LNCaP clone FGC (cell line): ENCODE results near the gene KRT16.

ENCODE experiments used
- DNase-seq: peaks from one replicate; pipeline ENCODE4 v3.0.0-alpha.2; 2011; ENCODE audit warnings: low read depth
- H3K4me3 ChIP-seq: 2 replicates; pipeline ENCODE4 v1.5.1; 2011; ENCODE audit warnings: mild to moderate bottlenecking, low read depth, low read length, control low read depth
- TF ChIP-seq, protein P1 (sequence below): IDR thresholded peaks from 2 replicates; pipeline ENCODE4 v1.5.1; 2012; ENCODE audit warnings: mild to moderate bottlenecking; ENCODE audit not compliant: control insufficient read depth, insufficient read depth; ENCODE audit errors: extremely low read depth

The KRT16 gene

DNA sequence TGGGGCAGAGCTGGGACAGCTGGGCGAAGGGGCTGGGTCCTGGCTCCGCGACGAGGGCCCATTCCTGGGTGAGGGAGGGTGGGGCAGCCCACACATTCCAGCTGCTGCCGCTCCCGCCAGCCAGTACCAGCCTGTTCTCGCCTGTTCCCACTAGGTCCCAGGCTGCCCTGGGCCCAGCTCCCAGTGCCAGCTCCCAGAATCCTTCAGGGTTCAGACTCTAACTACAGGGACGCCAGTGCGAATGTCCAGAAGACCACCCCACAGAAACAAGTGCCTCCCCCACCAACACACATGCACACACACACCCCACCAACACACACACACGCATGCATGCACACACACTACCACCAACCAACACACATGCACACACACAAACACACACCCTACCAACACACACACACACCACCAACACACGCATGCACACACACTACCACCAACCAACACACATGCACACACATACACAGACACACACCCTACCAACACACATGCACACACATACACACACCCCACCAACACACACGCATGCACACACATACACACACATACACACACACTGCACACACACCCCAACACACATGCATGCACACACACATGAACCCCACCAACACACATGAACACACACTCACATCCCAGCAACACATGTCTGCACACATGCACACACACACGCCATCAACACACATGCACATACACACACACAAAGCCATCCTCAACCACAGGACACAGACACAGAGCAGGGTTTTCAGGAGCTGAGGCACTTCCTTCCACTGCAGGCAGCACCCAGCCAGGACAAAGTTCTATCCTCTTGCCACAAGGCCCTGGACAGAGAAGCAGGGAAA, 39.3 kb upstream of the KRT16 start:
- no peak overlapping the region for H3K4me3 ChIP-seq
- no peak for DNase-seq
- TF ChIP-seq, protein P1, sequence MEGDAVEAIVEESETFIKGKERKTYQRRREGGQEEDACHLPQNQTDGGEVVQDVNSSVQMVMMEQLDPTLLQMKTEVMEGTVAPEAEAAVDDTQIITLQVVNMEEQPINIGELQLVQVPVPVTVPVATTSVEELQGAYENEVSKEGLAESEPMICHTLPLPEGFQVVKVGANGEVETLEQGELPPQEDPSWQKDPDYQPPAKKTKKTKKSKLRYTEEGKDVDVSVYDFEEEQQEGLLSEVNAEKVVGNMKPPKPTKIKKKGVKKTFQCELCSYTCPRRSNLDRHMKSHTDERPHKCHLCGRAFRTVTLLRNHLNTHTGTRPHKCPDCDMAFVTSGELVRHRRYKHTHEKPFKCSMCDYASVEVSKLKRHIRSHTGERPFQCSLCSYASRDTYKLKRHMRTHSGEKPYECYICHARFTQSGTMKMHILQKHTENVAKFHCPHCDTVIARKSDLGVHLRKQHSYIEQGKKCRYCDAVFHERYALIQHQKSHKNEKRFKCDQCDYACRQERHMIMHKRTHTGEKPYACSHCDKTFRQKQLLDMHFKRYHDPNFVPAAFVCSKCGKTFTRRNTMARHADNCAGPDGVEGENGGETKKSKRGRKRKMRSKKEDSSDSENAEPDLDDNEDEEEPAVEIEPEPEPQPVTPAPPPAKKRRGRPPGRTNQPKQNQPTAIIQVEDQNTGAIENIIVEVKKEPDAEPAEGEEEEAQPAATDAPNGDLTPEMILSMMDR, result no peak

DNA sequence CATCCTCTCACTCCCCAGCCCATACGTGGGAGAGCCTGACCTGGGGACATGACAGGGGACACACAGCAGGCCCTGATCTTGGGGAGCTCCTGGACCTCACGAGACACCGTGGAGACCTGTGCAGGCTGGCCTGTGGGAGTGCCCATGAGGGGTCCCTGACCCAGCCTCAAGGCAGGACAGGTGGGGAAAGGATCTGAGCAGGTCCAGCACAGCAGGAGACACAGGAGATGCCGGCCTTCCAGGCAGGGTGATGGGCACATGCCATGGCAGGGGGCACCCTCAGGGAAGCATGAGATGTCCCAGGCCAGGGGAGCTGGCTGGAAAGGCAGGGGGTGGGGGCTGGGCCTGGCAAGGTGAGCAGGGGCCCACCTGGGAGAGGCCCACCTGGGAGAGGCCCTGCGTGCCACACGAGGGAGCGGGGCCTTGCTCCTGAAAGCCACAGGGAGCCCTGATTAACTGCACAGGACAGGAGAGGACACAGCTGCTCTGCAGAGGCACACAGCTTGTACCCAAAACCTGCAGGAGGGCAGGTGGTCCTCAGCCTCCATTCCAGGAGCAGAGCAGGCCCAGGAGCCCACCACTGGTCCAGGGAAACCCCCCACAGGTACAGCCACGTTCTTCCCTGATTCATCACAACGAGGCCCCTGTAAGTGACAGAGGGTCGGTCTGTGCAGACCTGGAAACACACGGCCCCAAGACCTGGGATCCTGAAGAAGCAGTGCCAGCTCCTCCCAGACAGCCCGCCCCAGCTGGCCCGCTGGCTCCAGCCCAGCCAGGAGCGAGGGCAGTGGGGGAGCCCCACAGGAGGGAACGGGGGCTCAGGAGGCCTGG, 38.4 kb upstream of the KRT16 start:
- H3K4me3 ChIP-seq, result no peak overlapping the region
- DNase-seq, result no peak
- TF ChIP-seq, protein P1, result no peak

DNA sequence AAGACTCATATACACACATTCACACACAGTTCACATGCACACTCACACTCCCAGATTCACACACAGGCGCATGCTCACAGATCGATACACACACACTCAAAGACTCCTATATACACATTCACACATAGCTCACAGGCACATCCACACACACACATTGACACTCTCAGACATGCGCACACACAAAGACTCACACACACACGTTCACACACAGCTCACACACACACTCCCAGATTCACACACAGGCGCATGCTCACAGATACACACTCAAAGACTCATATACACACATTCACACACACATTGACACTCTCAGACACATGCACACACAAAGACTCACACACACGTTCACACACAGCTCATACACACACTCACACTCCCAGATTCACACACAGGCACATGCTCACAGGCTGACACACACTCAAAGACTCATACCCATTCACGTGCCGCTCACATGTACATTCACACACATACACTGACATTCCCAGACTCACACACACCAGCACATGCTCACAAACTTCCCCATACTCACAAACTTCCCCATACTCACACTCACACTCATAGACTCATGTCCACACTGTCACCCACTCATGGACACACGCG, 37.5 kb upstream of the KRT16 start:
- TF ChIP-seq, protein P1, result no peak
- DNase-seq, result no peak
- no peak overlapping the region for H3K4me3 ChIP-seq

DNA sequence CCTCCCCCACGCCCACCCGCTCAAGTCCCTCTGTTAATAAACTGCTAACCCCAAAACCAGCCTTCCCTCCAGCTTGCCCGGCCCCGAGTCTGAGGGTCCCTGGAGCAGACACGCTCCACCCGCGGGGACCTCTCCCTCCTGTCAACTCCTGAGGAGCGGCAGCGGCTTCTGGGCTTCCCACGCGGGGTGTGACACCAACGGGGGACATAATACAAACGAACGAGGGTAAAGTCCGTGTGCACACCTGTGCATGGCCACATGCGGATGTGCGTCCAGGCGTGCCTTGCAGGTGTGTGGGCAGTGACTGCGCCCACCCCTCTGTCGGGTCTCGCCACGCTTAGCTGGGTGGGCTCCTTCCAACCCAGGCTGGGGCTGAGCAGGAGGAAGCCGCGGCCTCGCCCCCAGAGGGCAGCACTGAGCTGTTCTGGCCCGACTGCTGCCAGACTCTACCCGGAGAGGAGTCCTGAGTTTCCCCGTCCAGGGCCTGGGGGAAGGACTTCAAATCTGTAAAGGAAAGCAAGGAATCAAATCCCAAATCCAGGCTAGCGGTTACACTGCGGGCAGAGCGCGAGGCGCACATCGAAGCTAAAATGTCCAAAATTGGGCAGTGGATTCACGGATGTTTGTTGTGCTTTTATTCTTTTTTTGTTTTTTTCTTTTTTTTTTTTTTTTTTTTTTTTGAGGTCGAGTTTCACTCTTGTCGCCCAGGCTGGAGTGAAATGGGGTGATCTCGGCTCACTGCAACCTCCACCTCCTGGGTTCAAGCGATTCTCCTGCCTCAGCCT, 36.0 kb upstream of the KRT16 start:
- DNase-seq, result peak; percentile 47
- H3K4me3 ChIP-seq, result peak overlapping the region; percentile 35
- TF ChIP-seq, protein P1, result peak; percentile 91

DNA sequence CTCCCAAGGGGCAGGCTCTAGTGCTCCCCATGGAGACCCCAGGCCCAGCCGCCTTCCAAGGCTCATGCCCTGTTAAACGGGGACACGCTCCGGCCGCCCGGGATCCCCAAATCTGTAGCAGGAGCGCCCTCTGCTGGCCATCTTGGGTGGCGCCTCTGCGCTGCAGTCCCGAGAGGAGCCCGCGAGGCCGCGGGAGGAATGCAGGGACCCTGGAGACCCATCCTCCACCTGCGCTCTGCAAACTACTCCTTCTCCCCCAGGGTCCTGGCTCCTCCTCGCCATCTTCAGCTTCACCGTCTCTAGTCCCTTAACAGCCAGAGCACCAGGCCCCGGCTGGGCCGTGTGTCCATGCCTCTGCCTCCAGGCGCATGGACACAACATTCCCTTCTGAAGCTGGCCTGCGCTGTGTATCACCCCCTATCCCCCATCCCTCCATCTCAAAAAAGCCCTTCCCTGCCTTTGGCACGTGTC, 35.4 kb upstream of the KRT16 start:
- peak overlapping the region; percentile 35; the same call in 1 of the 2 replicates for H3K4me3 ChIP-seq
- TF ChIP-seq, protein P1, result peak; percentile 91
- no peak for DNase-seq
